H1 (cell line): ENCODE data around the gene PRDM5. TPM values are rescaled to one million over a fixed set of nuclear protein-coding genes. Genes with fewer than 3 reads are reported as not detected.

Experiments
- CTCF ChIA-PET: fragments of 300-600 bp; sonication (Branson Sonifier 250); formaldehyde crosslinking; loops from one replicate; lab custom pipeline; 2021; ENCODE audit not compliant: partially characterized antibody; lab: Charles Lee
- POLR2A ChIA-PET: fragments of 300-600 bp; sonication (Branson Sonifier 250); formaldehyde crosslinking; loops from one replicate; lab custom pipeline; 2021; ENCODE audit warnings: inconsistent platforms; ENCODE audit not compliant: partially characterized antibody; lab: Charles Lee
- DNase-seq, 2 experiments: peaks; one replicate each; pipeline versions ENCODE4 v3.0.0 to v3.0.0-alpha.2; 2010 to 2022; ENCODE audit warnings: low spot score in 2 of 2, low read depth in 1 of 2, mixed read lengths in 1 of 2
- FAIRE-seq: peaks from 2 replicates; lab custom pipeline; 2011; peaks lifted over from hg19 to GRCh38; lab: Jason Lieb, UNC
- H2AFZ ChIP-seq: 2 replicates; pipeline ENCODE4 v1.8.1; 2012; ENCODE audit warnings: low read length, inconsistent platforms
- H2AK5ac ChIP-seq: 2 replicates; pipeline ENCODE4 v1.6.1; 2013; ENCODE audit warnings: low read depth, low read length
- H2BK120ac ChIP-seq: replicated peaks from 2 replicates; pipeline ENCODE3; 2013; ENCODE audit warnings: low read depth, low read length, inconsistent platforms
- H2BK12ac ChIP-seq: 2 replicates; pipeline ENCODE4 v1.6.1; 2013; ENCODE audit warnings: low read depth, low read length
- H2BK15ac ChIP-seq: 2 replicates; pipeline ENCODE4 v1.6.1; 2013; ENCODE audit warnings: low read length
- H2BK20ac ChIP-seq: 2 replicates; pipeline ENCODE4 v1.6.1; 2013; ENCODE audit warnings: low read length
- H2BK5ac ChIP-seq: 2 replicates; pipeline ENCODE4 v1.6.1; 2013; ENCODE audit warnings: low read depth, low read length
- H3K14ac ChIP-seq: 2 replicates; pipeline ENCODE4 v1.6.1; 2013; ENCODE audit warnings: inconsistent platforms; ENCODE audit not compliant: insufficient read length
- H3K18ac ChIP-seq: 2 replicates; pipeline ENCODE4 v1.6.1; 2013; ENCODE audit warnings: low read length; ENCODE audit errors: extremely low read depth
- H3K23ac ChIP-seq: 2 replicates; pipeline ENCODE4 v1.6.1; 2013; ENCODE audit warnings: inconsistent platforms; ENCODE audit not compliant: insufficient read length
- H3K23me2 ChIP-seq: 2 replicates; pipeline ENCODE4 v1.6.1; 2013; ENCODE audit warnings: low read depth, low read length
- H3K27ac ChIP-seq: 2 replicates; pipeline ENCODE4 v1.6.1; 2011; ENCODE audit warnings: low read depth, low read length, inconsistent platforms
- H3K27me3 ChIP-seq, 4 experiments: replicated peaks in 1 of 4; 1 replicate in 1 of 4; 2 replicates in 3 of 4; pipeline versions ENCODE4 v1.6.1 to v1.8.1; 2011 to 2013; ENCODE audit warnings: low read length in 3 of 4, mild to moderate bottlenecking in 3 of 4, inconsistent platforms in 2 of 4, mixed read lengths in 2 of 4, moderate library complexity in 1 of 4; ENCODE audit not compliant: control insufficient read depth in 3 of 4, insufficient read depth in 3 of 4; ENCODE audit errors: extremely low read depth in 1 of 4
- H3K36me3 ChIP-seq, 4 experiments: 2 replicates each; pipeline versions ENCODE4 v1.6.1 to v1.8.1; 2011 to 2013; ENCODE audit warnings: mild to moderate bottlenecking in 4 of 4, low read length in 3 of 4, moderate library complexity in 2 of 4, control low read depth in 1 of 4, inconsistent platforms in 1 of 4; ENCODE audit not compliant: insufficient read depth in 4 of 4, control insufficient read depth in 2 of 4
- H3K4ac ChIP-seq: replicated peaks from 2 replicates; pipeline ENCODE3; 2013; ENCODE audit warnings: low read length, low read depth, mixed read lengths, inconsistent platforms; ENCODE audit not compliant: insufficient read length
- H3K4me1 ChIP-seq, 4 experiments: replicated peaks in 1 of 4; 1 replicate in 1 of 4; 2 replicates in 3 of 4; pipeline versions ENCODE4 v1.6.1 to v1.8.1; 2011 to 2013; ENCODE audit warnings: low read length in 3 of 4, inconsistent platforms in 2 of 4, mixed read lengths in 1 of 4; ENCODE audit not compliant: insufficient read depth in 4 of 4, control insufficient read depth in 3 of 4
- H3K4me2 ChIP-seq, 2 experiments: 2 replicates each; pipeline versions ENCODE4 v1.6.1 to v1.8.1; 2011 to 2013; ENCODE audit warnings: low read depth in 2 of 2, low read length in 2 of 2, control low read depth in 1 of 2, inconsistent platforms in 1 of 2, mild to moderate bottlenecking in 1 of 2; ENCODE audit not compliant: insufficient read depth in 1 of 2
- H3K4me3 ChIP-seq, 4 experiments: fragments of 200-600, 300-600 bp in 1 of 4; sonication (generic), shearing (Covaris generic), sonication (Bioruptor Twin) in 1 of 4; 2 replicates each; pipeline versions ENCODE4 v1.5.1 to v1.8.1; 2011 to 2016; ENCODE audit warnings: low read length in 4 of 4, low read depth in 3 of 4, control low read depth in 2 of 4, inconsistent platforms in 2 of 4, mild to moderate bottlenecking in 2 of 4, mixed read lengths in 1 of 4, moderate library complexity in 1 of 4; ENCODE audit not compliant: insufficient read depth in 2 of 4; ENCODE audit errors: extremely low read depth in 1 of 4
- H3K56ac ChIP-seq: replicated peaks from 2 replicates; pipeline ENCODE3; 2013; ENCODE audit warnings: low read depth, mild to moderate bottlenecking, mixed read lengths, low read length, inconsistent platforms; ENCODE audit not compliant: insufficient read length
- H3K79me1 ChIP-seq: 2 replicates; pipeline ENCODE4 v1.6.1; 2013; ENCODE audit warnings: low read depth, low read length, control low read depth
- H3K79me2 ChIP-seq, 2 experiments: 2 replicates each; pipeline versions ENCODE4 v1.6.1 to v1.8.1; 2012 to 2013; ENCODE audit warnings: low read length in 2 of 2, mild to moderate bottlenecking in 2 of 2, inconsistent platforms in 1 of 2; ENCODE audit not compliant: insufficient read depth in 2 of 2, control insufficient read depth in 1 of 2
- H3K9ac ChIP-seq, 4 experiments: replicated peaks in 1 of 4; 1 replicate in 1 of 4; 2 replicates in 3 of 4; pipeline versions ENCODE4 v1.6.1 to v1.8.1; 2011 to 2013; ENCODE audit warnings: low read depth in 3 of 4, low read length in 3 of 4, control low read depth in 2 of 4, mild to moderate bottlenecking in 2 of 4, moderate library complexity in 2 of 4, inconsistent platforms in 1 of 4; ENCODE audit errors: extremely low read depth in 1 of 4
- H3K9me3 ChIP-seq, 2 experiments: 2 replicates each; pipeline versions ENCODE4 v1.6.1 to v1.8.1; 2012 to 2013; ENCODE audit warnings: mild to moderate bottlenecking in 2 of 2, moderate library complexity in 2 of 2, control low read depth in 1 of 2, inconsistent platforms in 1 of 2, low read depth in 1 of 2, low read length in 1 of 2, mixed read lengths in 1 of 2; ENCODE audit not compliant: insufficient read depth in 2 of 2
- H4K20me1 ChIP-seq, 2 experiments: replicated peaks in 1 of 2; 2 replicates each; pipeline versions ENCODE3 to v1.8.1; 2011 to 2013; ENCODE audit warnings: inconsistent platforms in 2 of 2, low read length in 2 of 2, mild to moderate bottlenecking in 1 of 2; ENCODE audit not compliant: insufficient read depth in 2 of 2, control insufficient read depth in 1 of 2
- H4K5ac ChIP-seq: 2 replicates; pipeline ENCODE4 v1.6.1; 2013; ENCODE audit warnings: low read length, low read depth, mixed read lengths, inconsistent platforms; ENCODE audit not compliant: insufficient read length
- H4K8ac ChIP-seq: 2 replicates; pipeline ENCODE4 v1.8.0; 2013; ENCODE audit warnings: mild to moderate bottlenecking, moderate library complexity, low read length, inconsistent platforms; ENCODE audit not compliant: insufficient read depth; ENCODE audit errors: extremely low read depth
- H4K91ac ChIP-seq: replicated peaks from 2 replicates; pipeline ENCODE3; 2013; ENCODE audit warnings: low read length, mixed read lengths, inconsistent platforms; ENCODE audit not compliant: insufficient read length
- BCL11A ChIP-seq, 2 experiments: IDR thresholded peaks; one replicate each; pipeline ENCODE4 v1.6.1; 2011; ENCODE audit warnings: low read depth in 2 of 2, low read length in 2 of 2, mild to moderate bottlenecking in 2 of 2
- CHD2 ChIP-seq: IDR thresholded peaks from 2 replicates; pipeline ENCODE4 v1.6.1; 2012; ENCODE audit warnings: low read length, improper control_type of control experiment
- GABPA ChIP-seq: IDR thresholded peaks from 2 replicates; pipeline ENCODE4 v1.6.1; 2011; ENCODE audit warnings: mild to moderate bottlenecking, low read length, moderate library complexity, borderline replicate concordance; ENCODE audit not compliant: insufficient read depth
- KDM4A ChIP-seq: IDR thresholded peaks from one replicate; pipeline ENCODE4 v1.7.1; 2012; ENCODE audit warnings: low read depth, mild to moderate bottlenecking, moderate library complexity, low read length, inconsistent platforms; ENCODE audit not compliant: severe bottlenecking
- MAFK ChIP-seq: IDR thresholded peaks from 2 replicates; pipeline ENCODE4 v1.6.1; 2012; ENCODE audit warnings: low read depth, mild to moderate bottlenecking, improper control_type of control experiment, low read length
- SIN3A ChIP-seq, 2 experiments: IDR thresholded peaks in 1 of 2; conservative IDR thresholded peaks in 1 of 2; 2 replicates each; pipeline ENCODE4 v1.6.1; 2011 to 2012; ENCODE audit warnings: low read length in 2 of 2, improper control_type of control experiment in 1 of 2, low read depth in 1 of 2, mild to moderate bottlenecking in 1 of 2
- TBP ChIP-seq: IDR thresholded peaks from 2 replicates; pipeline ENCODE4 v1.6.1; 2011; ENCODE audit warnings: low read depth, low read length, improper control_type of control experiment
- YY1 ChIP-seq: IDR thresholded peaks from 2 replicates; pipeline ENCODE4 v1.6.1; 2011; ENCODE audit warnings: low read depth, mild to moderate bottlenecking, low read length
- WGBS, 2 experiments: shearing (Covaris generic) in 1 of 2; methylation state at CpG; one replicate each; pipeline versions ENCODE4 v1.1.6 to v1.1.7; 2013 to 2015; ENCODE audit warnings: low lambda C conversion rate in 2 of 2, mixed read lengths in 2 of 2, inconsistent platforms in 1 of 2, low coverage in 1 of 2, missing lambda C conversion rate in 1 of 2; ENCODE audit not compliant: insufficient replicate concordance in 2 of 2, insufficient coverage in 1 of 2, insufficient read length in 1 of 2; ENCODE audit errors: extremely low coverage in 1 of 2, missing lambda C conversion rate in 1 of 2; 5-methylcytosine and 5-hydroxymethylcytosine counted together
- polyA plus RNA-seq, 7 experiments: library from polyadenylated mRNA; depleted of rRNA in 3 of 7; stranded (reverse) in 5 of 7; unstranded in 2 of 7; fragments of >200 nt in 5 of 7; fragments of 200-250 nt in 2 of 7; gene quantifications; 1 replicate in 5 of 7; 2 replicates in 1 of 7; 4 replicates in 1 of 7; pipeline versions ENCODE4 v1.2.1 to v1.2.3, GENCODE V29; 2011 to 2013; ENCODE audit warnings: missing spikeins in 2 of 7, mixed read lengths in 2 of 7
- total RNA-seq: library from RNA; stranded (reverse); fragmentation: NEBNext Ultra II Directional; extraction: Animal tissue kit (Norgen Biotek cat#: 25700); gene quantifications from 2 replicates; pipeline ENCODE4 v1.2.1, GENCODE V29; 2021
- TF ChIP-seq, protein P1 (sequence below): IDR thresholded peaks from 2 replicates; pipeline ENCODE4 v1.6.1; 2012; ENCODE audit warnings: low read length, inconsistent platforms
- TF ChIP-seq, protein P2 (sequence below), 3 experiments: IDR thresholded peaks; 1 replicate in 2 of 3; 2 replicates in 1 of 3; pipeline versions ENCODE4 v1.5.1 to v1.6.1; 2011; ENCODE audit warnings: low read length in 3 of 3, mild to moderate bottlenecking in 3 of 3, inconsistent platforms in 2 of 3, low read depth in 1 of 3, moderate library complexity in 1 of 3; ENCODE audit not compliant: insufficient read depth in 1 of 3; ENCODE audit errors: control extremely low read depth in 1 of 3

PRDM5 gene
- total and polyA plus RNA-seq, 2 of the 8 experiments (the other 6 are each of a cell fraction or from before 2014, with no cell fraction given), result 8.2 to 23.4 TPM

DNA sequence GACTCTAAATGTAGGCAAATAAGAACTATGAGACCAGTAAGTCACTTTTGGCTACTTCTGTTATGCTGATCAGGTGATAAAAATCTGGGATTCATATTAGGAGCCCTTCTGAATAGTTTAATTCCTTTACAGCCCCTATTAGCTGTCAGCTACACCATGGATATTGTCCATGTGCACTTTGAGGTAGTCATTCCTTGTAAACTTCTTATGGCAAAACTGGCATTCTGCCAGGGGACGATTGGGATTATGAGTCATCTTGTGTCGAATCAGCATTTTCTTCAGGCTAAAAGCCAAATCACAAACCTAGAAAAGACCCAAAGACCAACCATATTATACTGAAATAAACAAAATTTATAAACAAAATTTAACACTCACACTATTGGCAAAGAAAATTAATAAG is 227.6 kb downstream of the PRDM5 start:
- no peaks in the 10 kb centered on the region for H3K27me3 ChIP-seq
- no peak overlapping the region for H2AFZ ChIP-seq
- H3K56ac ChIP-seq, result no peak overlapping the region
- H4K8ac ChIP-seq, result no peak overlapping the region
- ChIA-PET POLR2A (no interaction called here), CTCF (interaction anchor here (1.2 to 2.4 kb wide), 2 partner anchors 8 to 79 kb away, joined by 3 to 6 read pairs; no protein-coding TSS in a partner anchor)
- no peaks in the 10 kb centered on the region for H3K36me3 ChIP-seq
- H2BK15ac ChIP-seq, result no peak overlapping the region
- no peak overlapping the region for H4K91ac ChIP-seq
- no peak overlapping the region for H2BK120ac ChIP-seq
- H3K79me2 ChIP-seq, result no peaks in the 10 kb centered on the region
- H3K4ac ChIP-seq, result no peak overlapping the region
- H2BK12ac ChIP-seq, result no peak overlapping the region
- H4K20me1 ChIP-seq, result no peaks in the 10 kb centered on the region
- no peak overlapping the region for H3K27ac ChIP-seq
- no peak overlapping the region for H3K4me2 ChIP-seq
- H3K79me1 ChIP-seq, result no peaks in the 10 kb centered on the region
- no peak overlapping the region for H4K5ac ChIP-seq
- H3K18ac ChIP-seq, result no peak overlapping the region
- FAIRE-seq (no peak), DNase-seq (no peak)
- no peaks in the 10 kb centered on the region for H3K9me3 ChIP-seq
- H3K9ac ChIP-seq, result no peak overlapping the region
- no peak overlapping the region for H2BK20ac ChIP-seq
- no peak overlapping the region for H2AK5ac ChIP-seq
- H3K23ac ChIP-seq, result no peak overlapping the region
- WGBS, 2 experiments, result 84% methylated on average over 2 of the region's 2 CpGs; no CpG with 5 or more reads in 1 of the 2 experiments
- no peak overlapping the region for H3K14ac ChIP-seq
- H3K4me1 ChIP-seq, result no peaks in the 10 kb centered on the region
- H3K23me2 ChIP-seq, result no peaks in the 10 kb centered on the region
- H2BK5ac ChIP-seq, result no peak overlapping the region
- no peak overlapping the region for H3K4me3 ChIP-seq
- no peak for TF ChIP-seq SIN3A (conservative IDR thresholded peaks at IDR 0.05 in 1 of 2, IDR thresholded peaks at IDR 0.05 in 1 of 2; ENCODE audit: low read depth in 1 of 2, low read length in 2 of 2)
- no peak for TF ChIP-seq BCL11A (IDR thresholded peaks at IDR 0.05; ENCODE audit: low read depth in 2 of 2, low read length in 2 of 2)
- TF ChIP-seq GABPA, result no peak
- TF ChIP-seq KDM4A, result no peak
- TF ChIP-seq, protein P1, sequence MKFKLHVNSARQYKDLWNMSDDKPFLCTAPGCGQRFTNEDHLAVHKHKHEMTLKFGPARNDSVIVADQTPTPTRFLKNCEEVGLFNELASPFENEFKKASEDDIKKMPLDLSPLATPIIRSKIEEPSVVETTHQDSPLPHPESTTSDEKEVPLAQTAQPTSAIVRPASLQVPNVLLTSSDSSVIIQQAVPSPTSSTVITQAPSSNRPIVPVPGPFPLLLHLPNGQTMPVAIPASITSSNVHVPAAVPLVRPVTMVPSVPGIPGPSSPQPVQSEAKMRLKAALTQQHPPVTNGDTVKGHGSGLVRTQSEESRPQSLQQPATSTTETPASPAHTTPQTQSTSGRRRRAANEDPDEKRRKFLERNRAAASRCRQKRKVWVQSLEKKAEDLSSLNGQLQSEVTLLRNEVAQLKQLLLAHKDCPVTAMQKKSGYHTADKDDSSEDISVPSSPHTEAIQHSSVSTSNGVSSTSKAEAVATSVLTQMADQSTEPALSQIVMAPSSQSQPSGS, result no peak
- no peak for TF ChIP-seq YY1
- no peak for TF ChIP-seq CHD2
- TF ChIP-seq, protein P2, sequence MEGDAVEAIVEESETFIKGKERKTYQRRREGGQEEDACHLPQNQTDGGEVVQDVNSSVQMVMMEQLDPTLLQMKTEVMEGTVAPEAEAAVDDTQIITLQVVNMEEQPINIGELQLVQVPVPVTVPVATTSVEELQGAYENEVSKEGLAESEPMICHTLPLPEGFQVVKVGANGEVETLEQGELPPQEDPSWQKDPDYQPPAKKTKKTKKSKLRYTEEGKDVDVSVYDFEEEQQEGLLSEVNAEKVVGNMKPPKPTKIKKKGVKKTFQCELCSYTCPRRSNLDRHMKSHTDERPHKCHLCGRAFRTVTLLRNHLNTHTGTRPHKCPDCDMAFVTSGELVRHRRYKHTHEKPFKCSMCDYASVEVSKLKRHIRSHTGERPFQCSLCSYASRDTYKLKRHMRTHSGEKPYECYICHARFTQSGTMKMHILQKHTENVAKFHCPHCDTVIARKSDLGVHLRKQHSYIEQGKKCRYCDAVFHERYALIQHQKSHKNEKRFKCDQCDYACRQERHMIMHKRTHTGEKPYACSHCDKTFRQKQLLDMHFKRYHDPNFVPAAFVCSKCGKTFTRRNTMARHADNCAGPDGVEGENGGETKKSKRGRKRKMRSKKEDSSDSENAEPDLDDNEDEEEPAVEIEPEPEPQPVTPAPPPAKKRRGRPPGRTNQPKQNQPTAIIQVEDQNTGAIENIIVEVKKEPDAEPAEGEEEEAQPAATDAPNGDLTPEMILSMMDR (IDR thresholded peaks at IDR 0.05; ENCODE audit: control extremely low read depth in 1 of 3, insufficient read depth in 1 of 3, low read depth in 1 of 3, low read length in 3 of 3), result no peak
- no peak for TF ChIP-seq MAFK
- no peak for TF ChIP-seq TBP
